Thyroid gland (tissue), 4 donors: ENCODE measurements around the gene TMEM125. TPM values are rescaled to one million over a fixed set of nuclear protein-coding genes. Genes with fewer than 3 reads are reported as not detected.

ENCODE experiments used
- DNase-seq, 2 donors: peaks; one replicate each; pipeline ENCODE4 v3.0.0-alpha.2; 2019
- H3K27ac ChIP-seq, 3 donors: fragments of 200-600 bp; sonication (generic); 1 replicate in 2 of 3; 2 replicates in 1 of 3; pipeline ENCODE4 v1.5.1; 2016 to 2019; ENCODE audit warnings: mild to moderate bottlenecking in 1 of 3, moderate library complexity in 1 of 3
- H3K27me3 ChIP-seq: fragments of 200-600 bp; sonication (generic); one replicate; pipeline ENCODE4 v1.5.1; 2019
- H3K36me3 ChIP-seq, 2 donors: fragments of 200-600 bp; sonication (generic); one replicate each; pipeline ENCODE4 v1.5.1; 2016 to 2019
- H3K4me1 ChIP-seq, 2 donors: fragments of 200-600 bp; sonication (generic); one replicate each; pipeline ENCODE4 v1.5.1; 2017 to 2019
- H3K4me3 ChIP-seq, 3 donors: fragments of 200-600 bp; sonication (generic); replicated peaks in 1 of 3; 1 replicate in 2 of 3; 2 replicates in 1 of 3; pipeline ENCODE4 v1.5.1; 2016; ENCODE audit warnings: mild to moderate bottlenecking in 1 of 3
- H3K9me3 ChIP-seq: fragments of 200-600 bp; sonication (generic); one replicate; pipeline ENCODE4 v1.5.1; 2017
- CTCF ChIP-seq, 6 experiments: fragments of 200-600 bp in 3 of 6; fragments of 450-650 bp in 3 of 6; sonication (generic) in 3 of 6; IDR thresholded peaks; one replicate each; pipeline ENCODE4 v1.5.1; 2016 to 2019; ENCODE audit warnings: antibody characterized with exemption in 6 of 6, mild to moderate bottlenecking in 2 of 6, inconsistent platforms in 1 of 6, moderate library complexity in 1 of 6
- POLR2A ChIP-seq, 2 donors: fragments of 450-650 bp; IDR thresholded peaks; one replicate each; pipeline ENCODE4 v1.6.1; 2017; ENCODE audit warnings: antibody characterized with exemption in 2 of 2, mild to moderate bottlenecking in 2 of 2, moderate library complexity in 1 of 2
- WGBS, 2 donors: methylation state at CpG; one replicate each; pipeline ENCODE4 v1.1.5; 2017; 5-methylcytosine and 5-hydroxymethylcytosine counted together
- intact Hi-C: fragments of 100-400 bp; cut with DNase I; formaldehyde crosslinking; loops from one replicate; pipeline ENCODE4 v1.15.1; 2023
- total RNA-seq, 4 donors: library from RNA; depleted of rRNA; stranded (reverse); fragments of >200 nt; gene quantifications; one replicate each; pipeline ENCODE4 v1.2.3, GENCODE V29; 2016

The TMEM125 gene
- total RNA-seq, 4 donors from 2014 or later: 50.8 to 127 (median 89.8) TPM

- DNase-seq: no peak
- no peaks in the 10 kb centered on the region for H3K36me3 ChIP-seq
- H3K4me1 ChIP-seq: peaks cover 70 to 85% of the 10 kb centered on the region in 2 donors
- 74 to 78% methylated on average over 8 of the region's 8 CpGs for WGBS, 2 donors
- no peak overlapping the region for H3K4me3 ChIP-seq
- intact Hi-C loops: no loop called here
- no peaks in the 10 kb centered on the region for H3K9me3 ChIP-seq
- H3K27ac ChIP-seq: peak overlapping the region; percentile 96 to 100 (median 97)
- no peak for TF ChIP-seq POLR2A (IDR thresholded peaks at IDR 0.05)
- TF ChIP-seq CTCF (IDR thresholded peaks at IDR 0.05): no peak
- H3K27me3 ChIP-seq: no peaks in the 10 kb centered on the region
Observed at GRCh38 chr1:43294761-43295160, 25.0 kb downstream of the TMEM125 start.

DNA sequence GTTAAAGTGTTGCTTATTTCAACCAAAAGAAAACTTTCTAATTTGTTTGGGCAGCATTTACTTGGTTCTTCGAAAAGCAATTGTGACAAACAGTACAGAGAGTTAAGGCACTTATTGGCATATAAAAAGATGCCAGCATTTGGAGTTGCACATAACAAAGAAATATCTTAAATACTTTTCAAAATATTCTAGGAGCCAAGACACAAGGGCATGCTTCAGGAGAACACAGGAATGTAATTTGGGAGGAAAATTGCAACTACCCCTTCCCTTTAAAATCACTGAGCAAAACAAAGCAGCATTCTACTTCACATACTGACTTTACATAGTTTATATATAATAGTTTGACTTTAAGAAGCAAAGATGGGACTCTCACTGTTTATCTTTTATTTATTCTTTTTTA is 26.4 kb downstream of the TMEM125 start:
- no peak for DNase-seq
- H3K36me3 ChIP-seq: no peaks in the 10 kb centered on the region
- 17 to 24% methylated on average over 1 of the region's 1 CpG for WGBS, 2 donors
- H3K4me1 ChIP-seq: peaks cover 80 to 90% of the 10 kb centered on the region in 2 donors
- intact Hi-C loops: no loop called here
- TF ChIP-seq CTCF (IDR thresholded peaks at IDR 0.05) (no peak), POLR2A (IDR thresholded peaks at IDR 0.05) (no peak)
- H3K4me3 ChIP-seq: no peak overlapping the region
- no peaks in the 10 kb centered on the region for H3K9me3 ChIP-seq
- peak overlapping the region; percentile 96 to 100 (median 97) for H3K27ac ChIP-seq
- no peaks in the 10 kb centered on the region for H3K27me3 ChIP-seq

DNA sequence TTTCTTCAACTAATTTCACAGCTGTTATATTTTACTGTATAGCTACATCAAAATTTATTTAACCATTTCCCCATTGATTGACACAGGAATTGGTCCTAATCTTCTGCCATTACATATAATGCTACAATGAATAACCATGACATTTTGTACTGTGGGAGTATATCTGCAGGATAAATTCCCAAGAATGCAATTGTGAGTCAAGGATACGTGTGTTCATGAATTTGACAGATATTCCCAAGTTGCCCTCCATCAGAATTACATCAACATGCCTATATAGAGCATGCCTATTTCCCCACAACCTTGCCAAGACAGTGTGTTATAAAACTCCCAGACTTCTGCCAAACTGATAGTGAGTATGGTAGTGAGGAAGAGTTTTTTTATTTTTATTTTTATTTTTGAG is 28.3 kb downstream of the TMEM125 start:
- WGBS, 2 donors: 95 to 96% methylated on average over 1 of the region's 1 CpG
- no peak for DNase-seq
- Histone ChIP-seq H3K9me3 (no peaks in the 10 kb centered on the region), H3K36me3 (no peaks in the 10 kb centered on the region), H3K27me3 (no peaks in the 10 kb centered on the region), H3K27ac (peak overlapping the region; percentile 97 to 100 (median 97)), H3K4me3 (no peak overlapping the region), H3K4me1 (peaks cover 89 to 94% of the 10 kb centered on the region in 2 donors)
- intact Hi-C loops: no loop called here
- TF ChIP-seq POLR2A (IDR thresholded peaks at IDR 0.05) (no peak), CTCF (IDR thresholded peaks at IDR 0.05) (no peak)

DNA sequence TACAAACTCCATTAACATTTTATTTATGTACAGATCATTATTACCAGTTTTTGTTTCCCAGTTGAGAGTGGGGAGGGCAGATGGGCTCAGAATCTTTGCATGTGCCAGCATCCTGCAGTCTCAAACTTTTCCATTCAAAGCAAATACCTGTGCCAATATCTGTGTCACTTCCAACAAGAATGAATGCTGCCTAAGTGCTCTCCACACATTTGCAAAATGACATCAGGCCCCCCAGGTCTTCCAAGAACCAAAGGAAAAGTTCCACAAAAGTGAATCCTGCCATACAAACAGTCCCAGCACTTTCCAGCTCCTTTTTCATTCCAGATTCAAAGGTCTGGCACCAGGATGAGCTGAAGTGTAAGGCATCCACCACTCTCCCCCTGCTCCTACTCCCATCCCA is 29.3 kb downstream of the TMEM125 start:
- DNase-seq: peak; percentile 56 to 70
- Histone ChIP-seq H3K4me3 (no peak overlapping the region), H3K36me3 (no peaks in the 10 kb centered on the region), H3K4me1 (peaks cover 89 to 94% of the 10 kb centered on the region in 2 donors), H3K9me3 (no peaks in the 10 kb centered on the region), H3K27ac (peak overlapping the region; percentile 97 to 100 (median 97)), H3K27me3 (no peaks in the 10 kb centered on the region)
- intact Hi-C loops: no loop called here
- no peak for TF ChIP-seq CTCF (IDR thresholded peaks at IDR 0.05)
- TF ChIP-seq POLR2A (IDR thresholded peaks at IDR 0.05): peak in 1 of 2 donors; percentile 74

GRCh38 chr1:43300378-43301094 is 30.8 kb downstream of the TMEM125 start, which contains the start of gene TIE1:
Gene TIE1 (plus strand): TSS chr1:43300982. CDS start chr1:43301072, 90 bp downstream.
- peak within 1 kb of the TSS in 1 of 3 donors; percentile 19 for H3K4me3 ChIP-seq
- no peaks in the 10 kb centered on the region for H3K27me3 ChIP-seq
- peaks cover 91 to 96% of the 10 kb centered on the region in 2 donors for H3K4me1 ChIP-seq
- intact Hi-C loops: no loop called here
- 80 to 89% methylated on average over 7 to 10 of the region's 10 CpGs for WGBS, 2 donors
- TF ChIP-seq CTCF (IDR thresholded peaks at IDR 0.05) (no peak), POLR2A (IDR thresholded peaks at IDR 0.05) (peak in 1 of 2 donors; percentile 21)
- H3K9me3 ChIP-seq: no peaks in the 10 kb centered on the region
- H3K27ac ChIP-seq: peak within 1 kb of the TSS; percentile 97 to 100 (median 97)
- no peak for DNase-seq
- H3K36me3 ChIP-seq: no peaks in the 10 kb centered on the region
